ENCODE data around the gene TFAM.
A peak's percentile ranks its signal among the peaks of the same experiment; 100 is the strongest.

The TFAM gene

DNA sequence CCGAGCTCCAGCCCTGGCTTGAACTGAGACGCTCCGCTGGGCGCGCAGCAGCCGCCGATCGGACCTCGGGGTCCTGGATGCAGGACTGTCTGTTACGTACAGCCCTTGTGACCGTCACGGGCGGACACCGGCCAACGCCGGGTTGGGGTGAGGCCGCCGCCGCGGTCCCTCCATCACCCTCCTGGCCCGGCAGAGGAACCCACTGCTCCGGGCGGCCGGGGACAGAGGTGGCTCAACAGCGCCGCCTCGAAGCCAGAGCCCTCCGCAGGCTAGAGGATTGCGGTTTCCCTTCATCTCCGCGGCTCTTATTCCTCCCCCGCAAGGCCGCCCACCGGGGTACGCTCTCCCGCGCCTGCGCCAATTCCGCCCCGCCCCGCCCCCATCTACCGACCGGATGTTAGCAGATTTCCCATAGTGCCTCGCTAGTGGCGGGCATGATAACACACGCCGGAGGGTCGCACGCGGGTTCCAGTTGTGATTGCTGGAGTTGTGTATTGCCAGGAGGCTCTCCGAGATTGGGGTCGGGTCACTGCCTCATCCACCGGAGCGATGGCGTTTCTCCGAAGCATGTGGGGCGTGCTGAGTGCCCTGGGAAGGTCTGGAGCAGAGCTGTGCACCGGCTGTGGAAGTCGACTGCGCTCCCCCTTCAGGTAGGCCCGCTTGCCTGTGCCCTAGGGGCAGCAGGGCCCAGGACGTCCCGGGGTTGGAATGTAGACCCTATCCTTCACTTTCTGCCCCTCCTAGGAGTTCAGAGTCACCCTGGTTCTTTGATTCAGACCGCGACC is at the start of gene TFAM:
Gene TFAM (plus strand): TSS at position 412 of the 785 bp plus-strand sequence. CDS start 138 bp downstream, at position 550.
- DNase-seq: peak; percentile 97

- no peak for DNase-seq
These were observed 49.0 kb upstream of the TFAM start for GRCh38 chr10:58336242-58336641.

DNA sequence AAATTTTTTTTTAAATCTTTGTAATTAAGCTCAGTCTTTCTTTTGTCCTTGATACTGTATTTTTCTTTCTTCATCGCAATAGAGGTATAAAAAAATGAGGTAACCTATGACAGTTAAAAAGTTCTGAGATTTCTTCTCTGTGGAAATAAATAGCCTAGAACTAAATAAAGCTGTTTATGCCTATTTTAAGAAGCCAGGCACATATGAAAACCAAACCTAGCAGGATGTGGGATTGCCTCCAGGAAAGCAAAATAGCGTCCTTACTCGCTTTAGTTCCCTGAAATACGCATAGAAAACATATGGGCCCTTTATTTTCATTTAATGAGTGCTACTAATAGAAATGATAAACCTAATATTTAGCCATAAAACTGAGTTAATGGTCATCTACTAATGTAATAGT is 43.8 kb upstream of the TFAM start:
- DNase-seq: no peak

- no peak for DNase-seq
These were observed 43.3 kb upstream of the TFAM start for GRCh38 chr10:58341947-58342346.

- DNase-seq: no peak
These were observed 37.2 kb upstream of the TFAM start for GRCh38 chr10:58347967-58348366.

DNA sequence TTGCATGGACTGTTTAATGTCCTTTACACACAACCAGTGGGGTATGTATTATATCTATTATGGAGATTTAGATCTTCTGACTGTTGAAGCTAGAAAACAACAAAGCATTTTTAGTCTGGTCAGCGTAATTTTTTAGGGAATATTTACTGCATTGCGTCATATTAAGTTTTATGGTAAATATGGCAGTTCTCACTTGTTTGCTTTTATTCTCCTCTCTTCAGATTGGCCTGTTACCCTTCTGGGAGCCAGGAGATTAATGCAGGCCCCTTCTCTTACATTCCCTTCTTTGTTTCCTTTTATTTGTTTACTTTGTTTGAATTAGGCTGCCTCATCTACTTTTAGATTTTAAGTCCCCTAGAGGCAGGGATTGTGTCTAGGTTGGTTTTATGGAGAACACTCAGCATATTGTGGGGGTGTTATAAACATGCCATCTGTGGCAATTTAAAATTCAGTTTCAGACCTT is 36.6 kb upstream of the TFAM start:
- no peak for DNase-seq

DNA sequence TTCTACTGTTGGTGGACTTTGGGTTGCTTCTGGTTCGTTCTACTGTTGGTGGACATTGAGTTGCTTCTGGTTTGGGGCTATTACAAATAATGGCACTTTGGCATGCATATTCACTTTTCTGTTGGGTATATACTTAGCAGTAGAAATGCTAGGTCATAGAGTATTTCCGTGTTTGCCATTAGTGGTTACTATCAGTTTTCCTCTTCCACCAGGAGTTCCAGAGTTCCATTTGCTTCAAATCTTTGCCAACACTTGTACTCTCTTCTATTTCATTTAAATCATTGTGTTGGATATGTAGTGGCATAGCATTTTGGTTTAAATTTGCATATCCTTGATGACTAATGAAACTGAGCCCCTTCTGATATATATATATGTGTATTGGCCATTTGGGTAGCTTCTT is 35.2 kb upstream of the TFAM start:
- DNase-seq: no peak

GRCh38 chr10:58350619-58351323 is 34.4 kb upstream of the TFAM start:
- DNase-seq: no peak

- DNase-seq: no peak
These were observed 33.3 kb upstream of the TFAM start for GRCh38 chr10:58351616-58352578.

DNA sequence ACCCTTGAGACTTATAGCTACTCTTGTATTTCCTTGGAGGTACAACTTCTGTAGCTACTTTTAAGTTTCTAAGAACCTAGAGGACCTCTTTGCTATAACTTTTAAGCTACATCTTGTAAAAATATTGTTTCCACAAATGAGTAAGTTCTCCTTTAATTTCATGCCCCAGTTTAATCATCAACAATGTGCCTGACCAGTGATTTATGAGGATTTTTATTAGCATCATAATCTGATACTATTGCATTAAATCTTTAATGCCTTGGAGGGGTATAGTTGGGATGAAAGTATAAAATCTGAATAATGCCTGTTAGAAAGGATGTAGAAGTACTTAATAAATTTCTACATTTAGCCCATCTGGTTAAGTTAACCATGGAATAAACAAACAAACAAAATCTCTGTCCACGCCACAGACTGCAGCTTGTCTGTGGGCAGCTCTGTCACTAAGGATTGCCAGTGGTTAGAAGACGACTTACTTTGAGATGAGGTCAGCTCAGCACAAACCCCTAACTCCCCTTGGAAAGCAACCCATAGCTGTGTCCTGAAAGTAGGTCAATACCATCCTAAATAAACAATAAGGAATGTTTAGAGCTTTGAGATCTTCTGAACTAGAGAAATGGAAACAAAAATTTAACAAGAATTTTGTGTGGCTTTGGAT is 32.1 kb upstream of the TFAM start:
- peak; percentile 7 for DNase-seq

- no peak for DNase-seq
These were observed 28.5 kb upstream of the TFAM start for GRCh38 chr10:58356756-58357155.

- no peak for DNase-seq
These were observed 26.8 kb upstream of the TFAM start for GRCh38 chr10:58358314-58358933.

- DNase-seq: no peak
These were observed 26.3 kb upstream of the TFAM start for GRCh38 chr10:58358947-58359346.

DNA sequence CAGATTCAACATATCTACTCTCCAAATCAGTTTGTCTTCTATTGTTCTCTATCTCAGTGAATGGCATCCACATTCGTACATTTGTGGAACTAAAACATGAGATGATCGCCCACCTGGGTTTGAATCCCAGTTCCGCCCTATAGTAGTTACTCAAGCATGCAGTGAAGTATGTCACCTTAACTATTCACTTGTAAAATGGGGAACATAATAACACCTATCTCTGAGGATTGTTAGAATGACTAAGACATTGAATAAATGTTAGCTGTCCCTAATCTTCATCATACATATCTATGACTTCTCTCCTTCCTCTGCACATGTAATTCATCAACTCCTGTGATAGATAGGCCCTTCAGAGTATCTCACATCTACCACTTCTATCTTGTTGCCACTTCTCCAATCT is 25.7 kb upstream of the TFAM start:
- DNase-seq: no peak

DNA sequence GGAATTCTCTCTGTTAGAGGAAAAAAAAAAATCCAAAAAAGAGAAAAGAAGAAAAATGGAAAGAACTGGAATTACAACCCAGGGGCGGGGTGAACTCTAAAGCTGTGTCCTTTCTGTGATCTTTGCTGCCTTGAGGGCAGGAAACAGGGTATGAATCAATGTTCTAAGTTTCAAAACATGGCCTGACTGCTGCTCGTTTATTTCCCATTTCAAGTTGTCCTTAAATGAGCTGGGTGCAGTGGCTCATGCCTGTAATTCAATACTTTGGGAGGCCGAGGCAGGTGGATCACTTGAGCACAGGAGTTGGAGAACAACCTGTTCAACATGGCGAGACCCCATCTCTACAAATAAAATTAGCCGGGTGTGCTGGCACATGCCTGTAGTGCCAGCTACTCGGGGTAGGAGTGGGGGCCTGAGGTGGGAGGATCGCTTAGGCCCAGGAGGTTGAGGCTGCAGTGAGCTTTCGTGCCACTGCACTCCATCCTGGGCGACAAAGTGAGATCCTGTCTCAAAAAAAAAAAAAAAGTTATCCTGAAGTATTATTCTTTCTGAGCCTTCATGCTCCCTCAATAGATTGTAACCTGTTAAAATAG is 24.7 kb upstream of the TFAM start:
- DNase-seq: no peak

DNA sequence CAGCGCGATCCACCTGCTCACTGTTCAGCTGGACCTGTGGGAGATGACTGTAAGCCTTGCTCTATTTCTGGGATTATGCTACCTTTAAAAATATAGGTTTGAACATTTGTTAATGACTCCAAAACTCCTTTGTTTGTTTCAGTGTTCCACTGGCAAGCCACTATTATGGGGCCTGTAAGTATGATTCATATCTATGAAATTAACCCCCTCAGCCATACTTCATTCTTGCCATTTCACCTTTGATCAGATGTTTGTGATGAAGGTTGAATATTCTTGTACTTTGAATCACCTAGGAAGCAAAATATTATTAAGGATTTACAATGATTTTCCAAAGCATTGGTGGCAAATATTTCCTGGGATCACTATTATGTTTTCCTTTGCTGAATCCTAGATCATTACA is 23.9 kb upstream of the TFAM start:
- no peak for DNase-seq

DNA sequence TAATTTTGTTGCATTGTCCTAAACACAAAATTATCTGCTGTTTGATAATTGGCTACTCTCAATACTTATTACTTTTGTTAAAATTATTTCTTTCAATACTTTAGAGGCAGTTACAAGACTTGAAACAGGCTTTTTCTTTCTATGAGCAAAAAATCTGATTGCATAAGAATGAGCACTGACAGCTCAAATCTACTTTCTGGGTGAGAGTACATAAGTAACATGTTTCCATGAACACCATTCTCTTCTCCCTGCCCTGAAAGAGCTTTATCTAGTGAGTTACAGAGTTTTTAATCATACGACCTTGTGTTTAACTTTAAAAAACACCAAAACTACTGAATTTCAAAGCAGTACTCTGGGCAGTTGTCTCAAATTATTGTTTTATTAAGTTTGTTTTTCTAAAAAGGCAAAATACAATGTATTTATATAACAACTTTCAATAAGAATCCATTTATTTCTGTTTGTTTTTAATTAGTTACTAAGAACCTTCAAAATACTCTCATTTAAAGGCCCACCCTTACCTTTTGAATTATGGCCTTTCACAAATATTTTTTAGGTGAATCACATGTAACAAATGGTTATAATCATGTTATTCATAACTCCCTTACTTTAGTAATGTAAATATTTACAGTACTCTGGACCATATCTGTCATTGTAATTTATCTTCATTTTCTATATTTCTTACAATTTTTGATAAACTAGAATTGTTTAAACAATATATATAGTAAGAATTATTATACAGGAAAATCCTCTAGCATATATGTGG is 23.0 kb upstream of the TFAM start:
- no peak for DNase-seq

GRCh38 chr10:58367069-58367468 is 18.1 kb upstream of the TFAM start:
- DNase-seq: no peak

DNA sequence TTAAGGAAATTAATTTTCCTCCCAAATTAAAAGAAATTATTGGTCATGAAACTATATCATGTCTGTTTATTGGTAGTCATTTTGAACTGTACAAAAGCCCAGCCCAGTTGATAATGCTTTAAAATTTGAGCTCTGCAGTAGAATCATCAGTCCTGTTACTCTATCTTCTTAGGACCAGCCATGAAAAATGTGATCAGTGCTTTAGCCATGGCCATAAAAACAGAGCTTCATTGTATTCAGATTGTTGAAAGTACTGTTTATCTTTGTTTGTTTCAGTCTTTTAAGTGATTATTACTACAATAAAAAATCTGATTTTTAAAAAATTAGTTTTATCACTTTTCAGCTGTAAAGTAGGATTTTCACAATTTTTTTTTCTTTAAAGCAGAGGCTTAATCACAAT is 13.7 kb upstream of the TFAM start:
- DNase-seq: no peak

DNA sequence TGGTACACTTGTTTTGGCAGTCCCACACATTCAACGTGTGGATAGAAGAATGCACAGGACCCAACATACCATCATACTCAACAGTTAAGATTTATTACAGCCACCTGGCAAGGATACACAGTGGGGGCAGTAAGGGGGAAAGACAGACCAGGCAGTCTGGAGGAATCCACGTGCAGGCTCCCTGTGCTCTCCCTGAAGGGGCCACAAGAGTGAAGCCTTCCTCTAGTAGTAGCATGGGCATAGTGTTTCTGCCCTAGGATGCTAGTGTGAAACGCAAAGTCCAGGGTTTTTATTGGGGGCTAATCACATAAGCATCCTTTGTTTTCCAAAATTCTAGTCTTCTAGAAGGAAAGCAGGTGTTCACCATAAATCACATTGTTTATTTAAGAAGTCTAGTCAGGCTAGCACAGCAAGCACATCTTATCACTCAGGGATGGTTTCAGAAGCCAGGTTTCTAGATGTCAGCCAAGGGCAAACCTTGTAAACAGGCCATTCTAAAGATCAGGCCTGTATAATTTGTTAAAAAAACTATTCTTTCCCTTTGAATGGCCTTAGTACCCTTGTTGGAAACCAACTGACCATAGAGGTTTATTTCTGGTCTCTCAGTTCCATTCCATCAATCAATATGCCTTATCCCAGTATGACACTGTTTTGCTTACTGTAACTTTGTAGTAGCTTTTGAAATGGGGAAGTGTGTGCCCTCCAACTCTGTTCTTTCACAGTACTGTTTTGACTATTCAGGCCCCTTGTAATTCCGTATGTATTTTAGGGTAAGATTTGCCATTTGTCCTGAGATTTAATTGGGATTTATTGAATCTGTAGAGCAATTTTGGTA is 12.4 kb upstream of the TFAM start:
- no peak for DNase-seq

Measured in retina (tissue), 1 donor.